NT2/D1 (cell line): Measurements from ENCODE around the gene ERN2.

Source experiments
- YY1 ChIP-seq: IDR thresholded peaks from 2 replicates; pipeline ENCODE4 v1.6.1; 2011; ENCODE audit not compliant: insufficient read length, insufficient read depth
- ZNF274 ChIP-seq: IDR thresholded peaks from 2 replicates; pipeline ENCODE4 v1.6.1; 2011; ENCODE audit warnings: mild to moderate bottlenecking, low read depth, low read length

DNA sequence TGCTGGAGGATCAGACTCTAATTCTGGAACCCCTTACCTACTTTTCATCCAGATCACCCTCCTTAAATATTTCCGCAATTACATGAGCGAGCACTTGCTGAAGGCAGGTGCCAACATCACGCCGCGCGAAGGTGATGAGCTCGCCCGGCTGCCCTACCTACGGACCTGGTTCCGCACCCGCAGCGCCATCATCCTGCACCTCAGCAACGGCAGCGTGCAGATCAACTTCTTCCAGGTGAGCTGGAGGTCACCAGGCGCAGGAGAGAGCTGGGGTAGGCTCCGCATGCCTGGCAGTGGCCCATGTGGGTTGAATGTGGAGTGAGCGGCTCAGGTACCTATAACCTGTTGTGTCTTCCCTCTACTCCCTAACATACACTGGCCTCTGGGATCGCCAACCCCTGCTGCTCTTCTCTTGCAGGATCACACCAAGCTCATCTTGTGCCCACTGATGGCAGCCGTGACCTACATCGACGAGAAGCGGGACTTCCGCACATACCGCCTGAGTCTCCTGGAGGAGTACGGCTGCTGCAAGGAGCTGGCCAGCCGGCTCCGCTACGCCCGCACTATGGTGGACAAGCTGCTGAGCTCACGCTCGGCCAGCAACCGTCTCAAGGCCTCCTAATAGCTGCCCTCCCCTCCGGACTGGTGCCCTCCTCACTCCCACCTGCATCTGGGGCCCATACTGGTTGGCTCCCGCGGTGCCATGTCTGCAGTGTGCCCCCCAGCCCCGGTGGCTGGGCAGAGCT lies 23.4 kb downstream of the ERN2 start:
- no peak for TF ChIP-seq YY1
- TF ChIP-seq ZNF274, result no peak
